Stimulated activated naive CD4-positive, alpha-beta T cell treated with Interleukin-2 at 50 U/mL for 16 hours (primary cell): Measurements from ENCODE around the gene ALG2.
A peak's percentile ranks its signal among the peaks of the same experiment; 100 is the strongest.

Experiments
- DNase-seq: peaks from one replicate; lab custom pipeline; 2025; lab: John Stamatoyannopoulos, UW

The ALG2 gene

DNA sequence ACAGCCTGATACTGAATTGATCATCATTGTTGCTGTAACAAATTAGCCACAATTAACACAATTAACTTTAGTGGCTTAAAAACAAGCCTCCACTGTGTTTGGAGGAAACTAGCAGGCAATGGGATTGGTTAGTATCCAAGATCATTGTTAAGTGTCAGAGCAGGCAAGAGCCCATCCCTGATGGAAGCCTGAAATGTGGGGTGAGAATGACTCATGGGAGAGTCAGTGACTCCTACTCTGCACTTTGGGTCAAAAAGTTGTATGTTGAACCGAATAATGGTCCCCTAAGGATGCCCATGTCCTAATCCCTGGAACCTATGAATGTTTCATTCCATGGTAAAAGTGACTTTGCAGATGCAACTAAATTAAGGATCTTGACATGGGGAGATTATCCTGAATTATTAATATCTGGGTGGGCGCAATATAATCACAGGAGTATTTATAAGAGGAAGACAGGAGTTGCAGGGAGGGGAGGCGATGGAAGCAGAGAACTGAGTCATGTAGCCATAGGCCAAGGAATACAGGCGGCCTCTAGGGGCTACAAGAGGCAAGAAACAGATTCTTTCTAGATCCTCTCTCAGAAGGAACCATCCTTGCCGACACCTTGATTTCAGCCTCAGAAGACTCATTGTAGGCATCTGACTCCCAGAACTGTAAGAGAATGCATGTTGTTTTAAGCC, 28.8 kb downstream of the ALG2 start:
- DNase-seq, result no peak

DNA sequence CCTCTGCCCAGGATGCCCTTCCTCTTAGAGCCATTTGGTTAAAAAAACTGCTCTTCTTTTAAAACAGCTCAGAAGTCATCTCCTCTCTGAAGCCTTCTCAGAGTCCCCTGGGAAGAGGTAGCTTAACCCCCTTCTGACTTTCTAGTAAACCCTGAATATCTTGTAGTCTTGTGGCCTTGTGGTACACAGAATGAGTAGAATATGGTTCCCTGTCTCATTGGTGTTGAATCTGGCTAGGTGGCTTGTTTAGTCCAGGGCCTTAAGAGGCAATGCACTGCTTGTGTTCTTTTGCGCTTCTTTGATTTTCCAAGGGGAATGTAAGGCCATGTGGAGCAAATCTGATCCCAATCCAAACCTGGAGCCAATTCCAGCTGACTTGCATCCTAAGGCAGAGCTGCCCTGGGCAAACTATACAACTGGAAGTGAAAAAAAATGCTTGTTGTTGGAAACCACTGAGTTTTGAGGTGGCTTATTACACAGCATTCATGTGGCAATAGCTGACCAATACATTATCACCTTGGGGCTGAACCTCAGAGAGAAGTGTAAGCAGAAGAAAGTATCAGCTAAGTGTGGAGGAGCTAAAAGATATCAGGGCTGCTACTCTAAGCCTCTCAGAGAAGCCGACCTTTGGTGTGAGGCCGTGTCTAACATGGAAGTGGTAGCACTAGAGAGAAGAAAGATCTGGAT, 31.0 kb downstream of the ALG2 start:
- no peak for DNase-seq

DNA sequence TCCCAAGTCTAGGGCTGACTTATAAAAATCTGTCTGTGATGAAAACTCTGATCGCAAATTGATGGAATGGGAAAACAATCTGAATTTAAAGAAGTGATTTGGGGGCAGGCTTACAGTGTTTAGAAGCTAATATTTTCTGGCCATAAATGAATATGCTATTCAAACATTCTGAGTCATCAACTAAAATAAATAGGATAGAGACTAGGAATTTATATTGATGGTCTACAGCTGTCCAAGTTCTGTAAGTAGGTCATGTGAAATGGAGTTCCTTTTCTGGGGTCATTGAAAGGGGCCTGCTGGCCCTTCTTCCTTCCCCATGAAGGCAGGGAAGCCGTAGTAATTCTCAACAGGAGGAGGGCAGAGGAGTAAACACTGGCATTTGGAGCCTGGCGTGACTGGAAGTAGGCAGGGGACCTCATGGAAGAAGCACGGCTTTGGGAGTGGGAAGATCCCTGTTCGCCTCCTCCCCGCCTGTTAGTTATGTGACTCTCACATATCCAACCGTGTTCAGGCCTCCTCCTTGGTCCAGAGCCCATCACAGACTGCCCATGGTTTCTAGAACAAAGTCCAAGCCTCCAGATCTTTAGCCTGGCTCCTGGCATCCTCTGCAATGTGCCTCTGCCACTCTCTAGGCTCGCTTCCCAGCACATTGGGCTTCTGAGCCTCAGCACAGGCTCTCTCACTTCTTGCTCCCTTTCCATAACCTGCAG, 31.7 kb downstream of the ALG2 start:
- DNase-seq, result no peak

DNA sequence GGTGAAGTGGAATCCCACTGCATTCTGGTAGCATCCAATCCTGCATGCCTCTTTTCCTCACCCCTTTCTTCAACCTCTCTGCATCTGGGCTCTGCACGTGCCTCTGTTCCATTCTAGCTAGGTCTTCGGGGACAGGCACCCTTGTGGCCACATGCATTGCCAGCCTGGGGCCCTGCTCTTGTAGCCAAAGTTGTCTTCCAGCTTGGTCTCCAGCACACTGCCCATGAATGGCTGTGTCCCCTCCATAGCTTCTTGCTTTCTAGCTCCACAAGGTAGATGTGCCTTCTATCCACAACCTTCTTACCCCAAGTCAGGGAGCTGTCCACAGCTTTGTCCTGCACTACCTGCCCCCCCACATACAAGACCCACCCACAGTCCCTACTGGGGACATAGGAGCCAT, 32.6 kb downstream of the ALG2 start:
- DNase-seq, result no peak

DNA sequence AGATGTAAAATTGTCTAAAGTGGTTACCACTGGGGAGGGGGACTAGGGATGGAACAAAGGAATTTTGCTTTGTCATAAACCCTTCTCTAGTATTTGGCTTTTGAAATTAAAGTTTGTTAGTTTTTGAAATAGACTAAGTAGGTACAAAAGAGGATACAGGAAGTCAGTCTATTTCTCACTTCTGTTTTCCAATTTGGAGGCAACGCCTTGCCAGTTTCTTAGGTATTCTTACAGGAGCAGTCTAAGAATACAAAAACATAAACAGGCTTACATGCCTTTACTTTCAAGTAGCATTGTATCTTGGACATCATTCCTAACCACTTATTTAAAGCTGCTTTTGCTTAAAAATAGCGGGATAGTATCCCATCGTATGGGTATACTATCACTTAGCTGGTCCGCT, 34.4 kb downstream of the ALG2 start:
- no peak for DNase-seq

DNA sequence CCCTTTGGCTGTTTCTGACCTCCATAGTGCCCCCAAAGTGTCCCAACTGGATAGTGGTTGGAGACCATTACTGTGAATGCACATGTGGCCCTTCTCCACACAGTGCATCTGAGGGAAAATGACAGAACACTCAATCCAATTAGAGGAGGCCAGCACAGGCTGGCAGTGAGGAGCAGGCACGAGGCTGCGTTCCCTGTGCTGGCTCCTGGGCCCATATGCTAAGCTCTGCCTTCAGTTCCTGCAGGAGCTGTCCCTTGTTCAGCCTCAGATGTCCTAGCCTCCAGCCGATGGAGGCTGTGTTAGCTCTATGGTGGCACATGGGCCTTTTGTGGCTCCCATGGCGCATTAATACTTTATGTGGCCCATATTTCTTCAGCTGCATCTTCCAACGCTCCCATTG, 35.8 kb downstream of the ALG2 start:
- DNase-seq, result no peak

DNA sequence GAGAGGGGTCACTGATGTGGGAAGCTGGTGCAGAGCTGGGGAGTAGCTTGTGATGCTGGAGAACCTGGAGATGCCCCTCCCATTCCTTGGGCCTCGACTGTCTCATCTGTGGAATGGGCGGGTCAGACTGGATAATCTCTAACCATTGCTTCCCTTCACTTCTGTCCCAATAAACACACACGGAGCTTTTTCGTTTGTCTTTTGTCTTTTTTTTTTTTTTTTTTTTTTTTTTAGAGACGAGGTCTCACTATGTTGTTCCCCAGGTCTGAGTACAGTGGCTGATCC, 36.5 kb downstream of the ALG2 start:
- no peak for DNase-seq

DNA sequence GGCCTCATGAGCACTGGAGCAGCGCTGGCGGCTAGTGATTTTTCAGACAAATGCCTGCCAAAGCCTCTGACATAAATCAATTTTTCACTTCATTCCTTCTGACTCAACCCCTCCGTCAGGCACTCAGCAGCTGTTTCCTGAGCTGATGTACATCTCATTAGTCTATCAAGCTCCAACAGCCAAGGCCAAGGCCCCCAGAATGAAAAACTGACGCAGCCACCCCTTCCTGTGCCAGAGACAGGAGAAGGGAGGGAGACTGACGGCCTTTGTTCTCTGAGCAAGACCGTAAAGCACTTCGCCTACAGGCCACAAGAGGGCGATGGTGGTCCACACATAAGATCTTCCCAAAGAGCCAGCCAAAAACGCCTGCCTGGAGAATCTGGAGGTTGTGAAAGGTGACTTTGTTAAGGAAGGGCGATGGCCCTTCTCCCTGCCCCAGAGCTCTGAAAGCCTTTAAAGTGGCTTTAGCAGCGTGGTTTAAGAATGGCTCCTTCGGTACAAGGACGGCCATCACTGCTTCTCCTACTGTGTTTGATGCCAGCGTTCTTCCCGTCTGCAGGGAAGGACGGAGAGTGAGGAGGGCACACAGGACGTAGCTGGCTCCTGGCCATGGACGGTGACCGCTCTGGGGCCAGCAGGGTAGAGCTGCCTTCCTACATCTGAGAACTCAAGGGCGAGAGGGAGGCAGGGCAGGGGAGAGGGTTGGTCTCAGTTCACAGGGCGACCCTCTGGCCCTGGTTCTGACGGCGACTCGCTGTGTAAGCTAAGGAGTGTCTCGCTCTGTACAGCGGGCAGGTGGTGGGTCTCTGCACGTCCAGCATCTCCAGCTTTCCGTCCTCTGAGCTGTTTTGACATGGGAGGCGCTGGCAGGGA, 37.0 kb downstream of the ALG2 start:
- DNase-seq, result peak; percentile 60

DNA sequence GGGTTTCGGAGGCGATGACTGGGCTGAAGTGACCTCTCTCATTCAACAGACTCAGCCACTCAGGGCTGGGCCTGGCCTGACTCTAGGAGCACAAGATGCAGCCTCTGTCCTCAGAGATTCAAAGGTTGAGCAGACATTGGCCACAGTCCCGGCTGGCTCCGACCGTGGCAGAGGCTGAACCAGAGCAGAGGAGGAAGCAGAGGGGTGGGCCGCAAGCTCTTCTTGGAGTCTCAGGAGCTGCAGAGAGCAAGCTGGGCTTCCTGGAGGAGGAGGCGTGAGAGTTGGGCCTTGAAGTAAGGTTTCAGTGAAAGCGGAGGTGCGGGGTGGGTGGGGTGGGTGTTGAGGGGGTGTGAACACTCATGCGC, 37.6 kb downstream of the ALG2 start:
- no peak for DNase-seq

DNA sequence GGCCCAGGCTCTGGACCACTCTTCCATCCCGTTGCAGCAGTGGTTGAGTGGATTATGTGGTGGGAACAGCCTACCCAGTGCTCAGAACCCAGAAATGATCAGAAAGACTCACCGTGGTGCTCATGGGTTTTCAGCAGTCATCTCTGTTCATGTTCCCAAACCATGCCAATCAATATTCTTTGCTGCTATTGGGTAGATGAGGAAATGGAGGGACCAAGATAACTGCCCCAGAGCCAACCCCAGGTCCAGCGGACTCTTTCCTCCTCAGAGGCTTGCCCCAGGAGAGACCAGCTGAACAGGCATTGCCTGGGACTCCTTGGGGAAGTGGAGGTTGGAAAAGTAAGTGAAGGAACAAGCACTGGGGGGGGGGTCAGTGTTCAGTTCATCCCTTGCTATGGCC, 38.1 kb downstream of the ALG2 start:
- no peak for DNase-seq

DNA sequence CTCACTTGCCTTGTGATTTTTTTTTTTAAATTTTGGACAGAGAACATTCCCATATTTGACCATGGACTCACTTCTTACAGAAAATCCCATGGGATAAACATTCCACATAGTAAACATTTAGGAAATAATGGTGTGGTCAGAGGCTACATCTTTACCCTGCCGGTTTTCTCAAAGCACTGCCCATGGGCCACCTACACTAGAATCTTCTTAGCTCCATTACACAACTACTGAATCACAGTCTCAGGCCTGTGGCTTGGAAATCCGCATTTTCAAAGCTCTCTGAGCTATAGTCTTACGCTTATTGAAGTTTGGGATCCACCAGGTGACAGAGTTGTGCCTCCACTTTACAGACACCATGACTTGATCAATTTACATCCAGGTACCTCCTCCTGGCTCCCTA, 39.4 kb downstream of the ALG2 start:
- no peak for DNase-seq

DNA sequence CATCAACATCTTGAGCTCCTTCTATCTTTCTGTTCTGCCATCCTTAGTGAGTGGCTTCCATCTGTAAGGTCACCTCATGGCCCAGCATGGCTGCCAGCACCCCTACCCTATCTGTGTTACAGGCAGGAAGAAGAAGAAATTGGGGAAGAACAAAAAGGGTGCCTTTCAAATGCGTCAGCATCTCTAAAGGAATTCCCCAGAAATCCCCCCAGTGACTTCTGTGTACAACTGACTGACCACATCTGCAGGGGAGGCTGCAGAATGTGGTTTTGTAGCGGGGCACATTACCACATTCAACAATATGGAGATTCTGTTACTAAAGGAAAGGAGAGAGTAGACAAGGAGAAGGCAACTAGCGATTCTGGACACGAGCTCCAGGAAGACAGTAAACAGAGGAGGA, 40.1 kb downstream of the ALG2 start:
- DNase-seq, result no peak

DNA sequence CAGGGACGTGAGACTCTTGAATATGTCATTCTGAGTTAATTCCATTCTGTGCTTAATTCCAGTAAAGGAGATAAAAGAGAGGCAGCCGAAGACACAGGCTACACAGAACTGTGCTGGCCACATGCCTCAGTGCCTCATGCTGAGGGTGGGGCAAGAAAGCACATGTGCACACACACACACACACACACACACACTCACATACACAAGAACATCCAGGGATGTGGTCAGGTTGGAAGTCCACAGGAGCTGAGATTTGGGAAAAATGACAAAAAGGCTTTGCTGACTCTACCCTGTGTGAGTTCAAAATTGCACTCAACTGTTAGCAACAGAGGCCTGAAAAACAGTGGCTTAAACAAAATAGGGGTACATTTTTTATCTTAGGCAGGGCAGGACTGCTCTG, 40.5 kb downstream of the ALG2 start:
- no peak for DNase-seq

DNA sequence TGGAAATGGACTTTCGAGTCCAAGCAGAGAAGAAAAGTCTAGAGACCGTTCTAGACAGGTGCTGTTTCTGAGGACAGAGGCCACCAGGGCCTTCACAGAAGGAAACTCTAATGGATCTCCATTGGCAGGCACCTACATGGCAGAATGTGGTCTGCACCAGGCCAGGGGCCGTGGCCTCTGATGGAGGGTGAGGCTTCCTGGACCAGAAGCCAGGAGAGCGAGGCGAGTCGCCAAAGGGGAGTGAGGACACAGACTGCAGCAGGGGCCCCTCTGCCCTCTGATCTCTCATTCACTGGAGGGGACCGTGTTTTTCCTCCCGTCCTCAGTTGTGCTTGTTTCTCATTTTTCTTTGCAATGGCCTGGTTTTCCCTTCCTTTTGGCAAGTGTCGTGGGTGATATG, 41.1 kb downstream of the ALG2 start:
- no peak for DNase-seq

DNA sequence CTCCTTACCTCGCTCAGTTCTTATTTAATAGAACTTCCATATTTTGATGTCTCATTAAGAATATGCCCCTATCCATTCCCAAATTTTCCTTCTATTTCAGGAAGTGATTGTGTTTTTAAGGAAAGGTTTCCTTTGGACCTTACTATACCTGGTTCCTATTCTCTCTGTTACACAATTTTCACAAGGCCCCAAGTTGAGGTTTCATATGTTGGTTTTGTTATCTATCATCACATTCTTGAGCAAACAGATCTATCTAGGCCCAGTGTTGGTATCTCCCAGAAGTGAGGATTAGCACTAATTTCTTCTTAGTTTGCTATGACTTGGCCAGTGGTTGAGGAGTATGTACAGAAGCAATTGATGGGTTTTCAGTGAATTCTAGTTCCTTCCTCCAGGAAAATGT, 41.5 kb downstream of the ALG2 start:
- no peak for DNase-seq

DNA sequence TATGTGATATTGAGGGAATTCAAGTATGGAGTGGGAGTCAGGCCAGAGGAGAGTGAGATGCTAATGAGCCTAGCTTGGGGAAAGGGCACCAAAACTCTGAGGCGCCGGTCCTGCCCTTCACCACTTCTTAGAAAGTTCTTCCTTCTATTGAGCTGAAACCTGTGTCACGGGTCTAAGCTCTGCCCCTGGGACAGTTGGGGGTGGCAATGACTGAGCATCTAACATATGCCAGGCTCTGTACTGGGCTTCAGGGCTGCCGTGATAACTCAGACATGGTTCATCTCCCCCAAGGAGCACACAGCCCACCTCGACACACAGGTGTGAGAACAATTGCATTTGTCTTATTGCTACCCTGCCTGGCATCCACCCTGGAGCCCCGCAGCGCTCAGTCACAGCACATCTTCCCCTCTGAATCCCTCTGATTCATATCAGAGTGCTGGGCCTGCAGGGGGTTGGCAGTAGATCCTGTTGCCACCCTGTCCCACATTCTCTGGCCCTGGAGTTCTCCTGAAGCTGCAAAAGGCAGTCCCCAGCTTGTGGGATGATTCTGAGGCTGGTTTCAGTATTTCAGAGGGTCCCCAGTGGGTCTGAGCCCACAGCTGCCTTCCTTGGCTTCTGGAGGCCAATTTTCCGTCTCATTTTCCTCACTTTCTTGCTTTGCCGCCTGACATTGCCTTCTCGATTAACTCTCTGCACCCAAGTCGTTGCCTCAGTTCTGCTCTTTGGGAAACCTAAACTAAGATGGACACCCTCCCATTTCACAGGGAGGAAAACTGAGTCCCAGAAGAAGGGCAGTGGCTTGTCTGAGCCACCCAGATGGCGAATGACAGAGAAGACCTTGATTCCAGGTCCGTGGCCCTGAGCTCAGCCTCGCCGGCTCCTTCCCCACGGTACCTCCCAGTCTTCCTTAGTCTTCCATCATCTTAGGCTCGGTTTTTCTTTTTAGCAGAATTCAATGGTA, 42.5 kb downstream of the ALG2 start:
- no peak for DNase-seq

DNA sequence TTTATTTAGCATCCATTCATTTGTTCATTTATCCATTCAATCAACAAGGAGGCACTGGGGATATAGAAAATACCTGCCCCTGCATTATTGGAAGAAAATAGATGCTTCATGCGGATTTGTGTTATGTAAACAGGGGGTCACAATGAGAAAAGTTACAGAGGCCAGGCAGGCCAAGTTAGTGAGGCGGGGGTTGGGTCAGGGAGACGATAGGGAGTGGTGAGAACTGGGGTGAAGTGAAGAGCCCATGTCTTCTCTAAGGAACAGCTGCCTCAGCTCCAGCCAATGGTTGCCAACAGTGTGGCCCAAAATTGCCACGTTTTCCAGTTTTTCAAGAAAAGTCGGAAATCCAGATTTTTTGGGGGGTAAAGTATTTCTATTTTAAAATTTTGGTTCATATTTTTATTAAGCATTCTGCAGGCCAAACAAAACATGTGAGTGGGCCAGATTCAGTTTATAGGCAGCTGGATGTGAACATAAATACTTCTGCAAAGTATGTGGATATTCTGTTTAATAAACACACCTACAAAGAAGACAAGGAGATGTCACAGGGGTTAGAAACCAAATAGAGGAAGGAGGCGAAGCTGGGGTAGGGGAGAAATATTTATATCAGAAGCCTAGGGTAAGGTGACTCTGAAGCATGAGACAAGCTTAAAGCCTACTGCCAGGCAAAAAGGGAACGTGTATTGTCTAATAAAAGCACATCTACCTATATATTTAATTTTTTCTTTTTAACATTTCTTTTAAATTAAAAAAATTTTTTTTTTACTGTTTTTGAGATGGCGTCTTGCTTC, 44.0 kb downstream of the ALG2 start:
- no peak for DNase-seq

DNA sequence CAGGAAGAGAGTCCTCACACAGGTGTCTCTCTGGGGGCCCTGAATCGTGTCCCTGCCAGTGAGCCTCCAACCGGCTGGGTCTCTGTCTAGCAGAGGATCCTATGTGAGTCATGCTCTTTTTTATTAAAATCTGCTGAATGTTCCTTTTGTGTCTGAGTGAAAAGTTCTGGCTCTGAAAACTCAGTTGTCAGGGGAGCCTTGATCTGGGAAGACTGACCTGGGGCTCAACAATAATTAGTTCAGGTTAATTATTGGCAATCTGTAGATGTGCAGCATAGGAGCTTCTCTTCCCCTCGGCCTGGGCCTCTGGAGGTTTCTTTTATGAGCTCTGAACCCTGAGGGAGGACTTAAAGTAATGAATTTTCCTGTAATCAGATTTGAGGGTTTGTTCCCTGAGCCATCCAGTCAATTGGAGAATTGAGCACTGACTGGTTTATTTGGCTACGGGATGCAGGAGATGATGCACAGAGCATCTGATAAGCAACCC, 45.2 kb downstream of the ALG2 start:
- no peak for DNase-seq

DNA sequence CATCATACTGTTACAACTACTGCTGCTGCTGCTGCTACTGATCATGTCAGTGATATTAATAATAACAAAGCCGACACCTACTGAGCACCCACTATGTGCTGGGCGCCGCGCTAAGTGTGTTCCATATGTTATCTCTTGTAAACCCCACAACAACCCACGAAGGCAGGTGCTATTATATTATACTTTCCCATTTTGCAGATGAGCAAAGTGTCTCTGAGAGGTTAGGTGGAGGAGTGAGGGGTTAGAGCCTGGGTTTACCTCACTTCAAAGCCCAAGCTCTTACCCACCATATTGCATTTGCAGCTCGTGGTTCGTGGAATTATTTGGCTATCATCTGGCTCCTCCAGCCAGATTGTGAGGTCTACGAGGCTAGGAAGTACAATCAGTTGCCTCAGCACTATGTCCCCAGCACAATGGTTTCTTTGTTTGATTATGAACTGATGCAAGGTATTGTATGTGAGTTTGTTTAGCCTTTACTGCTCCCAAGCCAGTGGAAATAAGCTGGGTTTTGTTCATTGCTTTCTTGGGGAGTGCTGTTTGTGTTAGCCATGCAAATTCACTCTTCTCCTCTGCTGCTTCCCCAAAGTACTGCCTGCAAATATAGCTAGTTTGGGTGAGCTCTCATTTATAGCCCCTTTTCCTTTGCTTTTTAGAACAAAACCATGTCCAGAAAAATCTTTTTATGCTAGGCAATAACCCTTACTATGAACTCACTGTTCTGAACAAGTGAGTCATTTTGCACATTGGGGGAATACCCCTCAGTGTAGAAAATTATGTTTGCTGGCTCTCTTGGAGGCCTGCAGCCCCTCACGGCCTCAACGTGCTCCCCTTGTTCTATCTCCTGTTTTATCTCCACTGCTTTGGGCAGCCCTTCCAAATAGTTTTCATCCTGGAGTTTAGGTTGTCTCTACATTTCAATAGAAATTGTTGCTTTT, 47.9 kb downstream of the ALG2 start:
- DNase-seq, result no peak
